HepG2 (cell line): ENCODE measurements around the gene PYGO1. TPM values are rescaled to one million over a fixed set of nuclear protein-coding genes. Genes with fewer than 3 reads are reported as not detected.

Source experiments
- ATAC-seq: fragments of 200-7000 bp; cut with Tn5 transposase; 3 replicates; pipeline ENCODE4 v1.9.1; 2020; ENCODE audit warnings: mild to moderate bottlenecking, moderate library complexity
- Bru-seq: library from RNA; stranded (reverse); fragments of 400-500 nt; gene quantifications from one replicate; lab custom pipeline; 2021; lab: Mats Ljungman, UMichigan
- BruChase-seq, 2 experiments: library from RNA; stranded (reverse); fragments of 400-500 nt; gene quantifications; one replicate each; lab custom pipeline; 2021; lab: Mats Ljungman, UMichigan
- BruUV-seq: library from RNA; stranded (reverse); fragments of 400-500 nt; replicated peaks from 2 replicates; lab custom pipeline; 2021; lab: Mats Ljungman, UMichigan
- CTCF ChIA-PET: fragments of 300-600 bp; formaldehyde crosslinking; extraction: SDS; loops from one replicate; lab custom pipeline; 2021; ENCODE audit warnings: low total read pairs, inconsistent platforms, low intra/inter-chr PET ratio; lab: Yijun Ruan, JAX
- POLR2A ChIA-PET: fragments of 350-600 bp; sonication (Branson Sonifier 250); formaldehyde crosslinking; loops from one replicate; lab custom pipeline; 2020; ENCODE audit warnings: antibody characterized with exemption, inconsistent platforms; lab: Yijun Ruan, JAX
- DNase-seq: peaks from one replicate; pipeline ENCODE4 v3.0.0-alpha.2; 2015; ENCODE audit warnings: low spot score
- FAIRE-seq: peaks from 3 replicates; lab custom pipeline; 2011; peaks lifted over from hg19 to GRCh38; lab: Jason Lieb, UNC
- H2AFZ ChIP-seq: one replicate; pipeline ENCODE4 v1.6.1; 2011; ENCODE audit warnings: low read length, inconsistent platforms
- H3K27ac ChIP-seq: fragments of 300-600 bp; 3 replicates; pipeline ENCODE4 v1.8.0; 2011; ENCODE audit warnings: mixed run types, mild to moderate bottlenecking, mixed read lengths, low read length, inconsistent platforms; ENCODE audit not compliant: insufficient read depth; ENCODE audit errors: extremely low read length
- H3K27me3 ChIP-seq, 2 experiments: fragments of 200-600 bp in 1 of 2; 2 replicates in 1 of 2; 3 replicates in 1 of 2; pipeline versions ENCODE4 v1.6.0 to v1.8.0; 2011; ENCODE audit warnings: low read length in 2 of 2, mild to moderate bottlenecking in 2 of 2, moderate library complexity in 2 of 2, inconsistent platforms in 1 of 2; ENCODE audit not compliant: insufficient read depth in 2 of 2, control insufficient read depth in 1 of 2
- H3K36me3 ChIP-seq, 2 experiments: fragments of 200-600 bp in 1 of 2; replicated peaks in 1 of 2; 2 replicates in 1 of 2; 3 replicates in 1 of 2; pipeline versions ENCODE4 v1.5.1 to v1.8.0; 2011; ENCODE audit warnings: low read length in 2 of 2, inconsistent platforms in 1 of 2; ENCODE audit not compliant: insufficient read depth in 2 of 2, control insufficient read depth in 1 of 2
- H3K4me1 ChIP-seq: 2 replicates; pipeline ENCODE4 v1.5.1; 2012; ENCODE audit warnings: low read length, inconsistent platforms; ENCODE audit not compliant: insufficient read depth
- H3K4me2 ChIP-seq: 2 replicates; pipeline ENCODE4 v1.6.0; 2011; ENCODE audit warnings: low read depth, low read length, inconsistent platforms
- H3K4me3 ChIP-seq, 3 experiments: fragments of 200-600 bp in 1 of 3; sonication (generic), shearing (Covaris generic) in 1 of 3; replicated peaks in 1 of 3; 2 replicates each; pipeline ENCODE4 v1.5.1; 2011 to 2016; ENCODE audit warnings: low read length in 3 of 3, inconsistent platforms in 2 of 3, low read depth in 2 of 3, mild to moderate bottlenecking in 2 of 3, control low read depth in 1 of 3, mixed read lengths in 1 of 3; ENCODE audit not compliant: insufficient read depth in 1 of 3
- H3K79me2 ChIP-seq: one replicate; pipeline ENCODE4 v1.6.1; 2011; ENCODE audit warnings: low read length, inconsistent platforms; ENCODE audit not compliant: insufficient read depth
- H3K9ac ChIP-seq: 2 replicates; pipeline ENCODE4 v1.6.0; 2011; ENCODE audit warnings: mild to moderate bottlenecking, low read depth, low read length, inconsistent platforms; ENCODE audit not compliant: insufficient read depth
- H3K9me3 ChIP-seq: 2 replicates; pipeline ENCODE4 v1.5.1; 2012; ENCODE audit warnings: mild to moderate bottlenecking, low read length
- H4K20me1 ChIP-seq: 2 replicates; pipeline ENCODE4 v1.6.0; 2011; ENCODE audit warnings: inconsistent platforms, mild to moderate bottlenecking, low read length, moderate library complexity; ENCODE audit not compliant: insufficient read depth
- EEA1 ChIP-seq: sonication (generic); formaldehyde crosslinking; IDR thresholded peaks from 2 replicates; pipeline ENCODE4 v1.5.1; 2020; ENCODE audit warnings: mild to moderate bottlenecking, missing genetic modification reagents, borderline replicate concordance
- GABPB1 ChIP-seq: IDR thresholded peaks from 2 replicates; pipeline ENCODE4 v1.6.1; 2016; ENCODE audit warnings: mild to moderate bottlenecking, missing genetic modification reagents, moderate library complexity, missing compliant biosample characterization
- NKX3-1 ChIP-seq: sonication (generic); formaldehyde crosslinking; IDR thresholded peaks from 2 replicates; pipeline ENCODE4 v1.5.0; 2020; ENCODE audit warnings: missing genetic modification reagents
- ZFP1 ChIP-seq: IDR thresholded peaks from 2 replicates; pipeline ENCODE4 v1.6.1; 2016
- ZFY ChIP-seq: sonication (generic); formaldehyde crosslinking; IDR thresholded peaks from 2 replicates; pipeline ENCODE4 v1.4.0; 2020; ENCODE audit warnings: missing genetic modification reagents
- ZNF616 ChIP-seq: sonication (generic); formaldehyde crosslinking; IDR thresholded peaks from 2 replicates; pipeline ENCODE4 v1.5.0; 2020; ENCODE audit warnings: low read depth, mild to moderate bottlenecking, missing genetic modification reagents
- WGBS: methylation state at CpG from one replicate; pipeline ENCODE4 v1.1.6; 2017; ENCODE audit warnings: low lambda C conversion rate; 5-methylcytosine and 5-hydroxymethylcytosine counted together
- in situ Hi-C: cut with HindIII; loops from 2 replicates; pipeline ENCODE4 v1.10.0; 2017; ENCODE audit warnings: low pct_unique_long_range_greater_than_20kb; ENCODE audit not compliant: extremely low pct_ligation_motif_present
- intact Hi-C: fragments of 100-400 bp; cut with micrococcal nuclease; formaldehyde crosslinking; loops from one replicate; pipeline ENCODE4 v1.10.0; 2022; ENCODE audit not compliant: unreplicated experiment
- long read RNA-seq, 2 experiments: library from RNA in 1 of 2; library from polyadenylated mRNA in 1 of 2; stranded (forward) in 1 of 2; unstranded in 1 of 2; transcript quantifications; one replicate each; pipeline ENCODE4 v2.0.0, GENCODE V29; 2019 to 2022
- polyA minus RNA-seq, 3 experiments: library from RNA; depleted of rRNA, polyadenylated mRNA; stranded (reverse); fragments of >200 nt; gene quantifications; 2 replicates each; pipeline ENCODE4 v1.2.3, GENCODE V29; 2011; ENCODE audit warnings: low replicate concordance in 1 of 3
- polyA plus RNA-seq, 8 experiments: library from polyadenylated mRNA; depleted of rRNA in 3 of 8; stranded (reverse) in 7 of 8; unstranded in 1 of 8; fragments of >200 nt; fragmentation: Illumina TruSeq in 4 of 8; extraction: Trizol in 4 of 8; gene quantifications; 2 replicates each; pipeline versions ENCODE4 v1.2.1 to v1.2.3, GENCODE V29; 2011 to 2016; ENCODE audit warnings: low read depth in 4 of 8, missing spikeins in 1 of 8, mixed read lengths in 1 of 8; ENCODE audit not compliant: insufficient read depth in 1 of 8
- total RNA-seq, 5 experiments: library from RNA; depleted of rRNA; stranded (reverse); fragments of >200 nt; fragmentation: Illumina TruSeq; extraction: Trizol; gene quantifications; 2 replicates each; pipeline ENCODE4 v1.2.3, GENCODE V29; 2016; ENCODE audit warnings: low read depth in 1 of 5
- TF ChIP-seq, protein P1 (sequence below): sonication (generic); formaldehyde crosslinking; IDR thresholded peaks from 2 replicates; pipeline ENCODE4 v1.5.1; 2020; ENCODE audit warnings: mild to moderate bottlenecking, missing genetic modification reagents, moderate library complexity
- TF ChIP-seq, protein P2 (sequence below): sonication (generic); formaldehyde crosslinking; IDR thresholded peaks from 2 replicates; pipeline ENCODE4 v1.5.0; 2020; ENCODE audit warnings: mild to moderate bottlenecking, missing genetic modification reagents, moderate library complexity

The PYGO1 gene, protein sequence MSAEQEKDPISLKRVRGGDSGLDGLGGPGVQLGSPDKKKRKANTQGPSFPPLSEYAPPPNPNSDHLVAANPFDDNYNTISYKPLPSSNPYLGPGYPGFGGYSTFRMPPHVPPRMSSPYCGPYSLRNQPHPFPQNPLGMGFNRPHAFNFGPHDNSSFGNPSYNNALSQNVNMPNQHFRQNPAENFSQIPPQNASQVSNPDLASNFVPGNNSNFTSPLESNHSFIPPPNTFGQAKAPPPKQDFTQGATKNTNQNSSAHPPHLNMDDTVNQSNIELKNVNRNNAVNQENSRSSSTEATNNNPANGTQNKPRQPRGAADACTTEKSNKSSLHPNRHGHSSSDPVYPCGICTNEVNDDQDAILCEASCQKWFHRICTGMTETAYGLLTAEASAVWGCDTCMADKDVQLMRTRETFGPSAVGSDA
- total RNA-seq (2016; rRNA removed; fragmentation: Illumina TruSeq; extraction: Trizol) (1.8 and 2.6 TPM in 2 replicates), polyA plus RNA-seq (2011; rRNA removed) (0.94 and 1.1 TPM in 2 replicates), polyA minus RNA-seq (2011; rRNA and poly(A)+ RNA removed; ENCODE audit: low replicate concordance) (0.21 and 1.1 TPM in 2 replicates), Bru-seq, nascent RNA (percentile 54 among the genes with signal in this experiment), BruChase-seq, experiment 1, labeled RNA remaining after a 6-hour chase (percentile 62 among the genes with signal in this experiment), BruChase-seq, experiment 2, labeled RNA remaining after a 2-hour chase (percentile 58 among the genes with signal in this experiment)
- total RNA-seq (2016; cell fraction: cytosol; rRNA removed; fragmentation: Illumina TruSeq; extraction: Trizol; ENCODE audit: low read depth), result 0.26 and 0.40 TPM in 2 replicates
- 1.8 and 2.0 TPM in 2 replicates for total RNA-seq (2016; cell fraction: insoluble cytoplasmic fraction; rRNA removed; fragmentation: Illumina TruSeq; extraction: Trizol)
- total RNA-seq (2016; cell fraction: membrane; rRNA removed; fragmentation: Illumina TruSeq; extraction: Trizol), result 1.2 and 1.6 TPM in 2 replicates
- 1.7 and 2.1 TPM in 2 replicates for total RNA-seq (2016; cell fraction: nucleus; rRNA removed; fragmentation: Illumina TruSeq; extraction: Trizol)
- polyA plus RNA-seq (2011; cell fraction: cytosol; rRNA removed), result 0.30 and 0.45 TPM in 2 replicates
- 0.57 and 0.63 TPM in 2 replicates for polyA plus RNA-seq (2011; cell fraction: nucleus; rRNA removed)
- 0.45 and 0.74 TPM in 2 replicates for polyA plus RNA-seq (2012)
- polyA plus RNA-seq (2016; cell fraction: cytosol; fragmentation: Illumina TruSeq; extraction: Trizol; ENCODE audit: low read depth), result 0.11 and 0.20 TPM in 2 replicates
- 1.5 TPM in 2 replicates for polyA plus RNA-seq (2016; cell fraction: insoluble cytoplasmic fraction; fragmentation: Illumina TruSeq; extraction: Trizol; ENCODE audit: low read depth)
- polyA plus RNA-seq (2016; cell fraction: membrane; fragmentation: Illumina TruSeq; extraction: Trizol; ENCODE audit: low read depth), result 0.50 and 0.52 TPM in 2 replicates
- polyA plus RNA-seq (2016; cell fraction: nucleus; fragmentation: Illumina TruSeq; extraction: Trizol; ENCODE audit: insufficient read depth, low read depth), result 1.2 and 1.9 TPM in 2 replicates
- polyA minus RNA-seq (2011; cell fraction: cytosol; rRNA and poly(A)+ RNA removed), result 0.79 and 0.89 TPM in 2 replicates
- 1.0 and 1.7 TPM in 2 replicates for polyA minus RNA-seq (2011; cell fraction: nucleus; rRNA and poly(A)+ RNA removed)
- long read RNA-seq, experiment 1, result 0 reads
- long read RNA-seq, experiment 2, partial matches to known transcripts, result 1 of 1 reads
- long read RNA-seq, experiment 2, other reads (novel, unspliced or antisense), result 0 of 1 reads

DNA sequence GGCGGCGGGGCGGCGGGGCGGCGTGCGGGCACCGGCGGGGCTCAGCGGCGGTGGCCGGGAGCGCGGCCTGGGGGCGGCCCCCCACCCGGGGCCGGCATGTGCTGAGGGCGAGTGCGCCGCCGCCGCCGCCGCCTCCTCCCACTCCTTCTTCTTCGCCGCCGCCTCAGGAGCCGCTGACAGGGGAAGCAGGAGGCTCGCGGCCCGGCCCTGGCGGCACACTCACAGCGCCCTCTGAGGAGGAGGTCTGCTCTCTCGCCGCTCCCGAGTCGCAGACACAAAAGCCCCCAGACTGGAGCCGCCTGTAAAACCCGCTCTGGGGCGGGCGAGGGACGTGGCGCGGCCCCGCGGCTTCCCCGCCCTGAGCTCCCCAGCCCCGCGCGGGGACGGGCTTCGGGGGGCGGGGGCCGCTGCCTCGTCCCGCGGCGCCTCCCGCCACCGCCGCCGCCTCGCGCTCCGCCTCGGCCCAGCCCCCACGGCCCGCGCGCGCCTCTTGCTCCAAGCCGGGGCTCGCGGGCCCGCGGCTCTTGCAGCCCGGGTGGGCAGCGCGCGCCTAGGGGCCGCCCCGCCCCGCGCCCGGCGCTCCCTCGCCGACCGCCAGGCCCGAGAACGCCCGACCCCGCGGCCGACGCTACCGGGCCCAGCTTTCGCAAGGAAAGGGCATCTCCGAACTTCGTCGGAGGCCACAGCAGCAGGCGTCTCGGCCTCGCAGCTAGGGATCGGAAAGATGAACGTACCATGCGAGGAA is at the start of gene PYGO1:
Gene PYGO1, minus strand, starts transcription at position 276 of the 745 bp plus-strand sequence. CDS start 462 bp downstream, outside the sequence.
- no TSS peak for BruUV-seq
- Histone ChIP-seq H3K9me3 (no peaks in the 10 kb centered on the region), H3K4me2 (peak within 1 kb of the TSS; percentile 88), H3K36me3 (no peaks in the 10 kb centered on the region), H3K9ac (peak within 1 kb of the TSS; percentile 62), H2AFZ (no peak within 1 kb of the TSS), H3K4me1 (peaks cover 13% of the 10 kb centered on the region), H3K27me3 (peaks cover 6 to 21% of the 10 kb centered on the region in 2 experiments; a peak in 4 of 5 replicates), H4K20me1 (no peaks in the 10 kb centered on the region), H3K27ac (no peak within 1 kb of the TSS), H3K4me3 (peak within 1 kb of the TSS; percentile 61 to 72 (median 64); a peak in 5 of 6 replicates), H3K79me2 (no peaks in the 10 kb centered on the region)
- FAIRE-seq, result no peak
- ChIA-PET CTCF (no interaction called here), POLR2A (no interaction called here)
- intact Hi-C loops (no loop called here), in situ Hi-C loops (no loop called here)
- 0% methylated on average over 5 of the region's 107 CpGs for WGBS
- ATAC-seq, result peak; percentile 70
- peak; percentile 5 for DNase-seq
- TF ChIP-seq, protein P1, sequence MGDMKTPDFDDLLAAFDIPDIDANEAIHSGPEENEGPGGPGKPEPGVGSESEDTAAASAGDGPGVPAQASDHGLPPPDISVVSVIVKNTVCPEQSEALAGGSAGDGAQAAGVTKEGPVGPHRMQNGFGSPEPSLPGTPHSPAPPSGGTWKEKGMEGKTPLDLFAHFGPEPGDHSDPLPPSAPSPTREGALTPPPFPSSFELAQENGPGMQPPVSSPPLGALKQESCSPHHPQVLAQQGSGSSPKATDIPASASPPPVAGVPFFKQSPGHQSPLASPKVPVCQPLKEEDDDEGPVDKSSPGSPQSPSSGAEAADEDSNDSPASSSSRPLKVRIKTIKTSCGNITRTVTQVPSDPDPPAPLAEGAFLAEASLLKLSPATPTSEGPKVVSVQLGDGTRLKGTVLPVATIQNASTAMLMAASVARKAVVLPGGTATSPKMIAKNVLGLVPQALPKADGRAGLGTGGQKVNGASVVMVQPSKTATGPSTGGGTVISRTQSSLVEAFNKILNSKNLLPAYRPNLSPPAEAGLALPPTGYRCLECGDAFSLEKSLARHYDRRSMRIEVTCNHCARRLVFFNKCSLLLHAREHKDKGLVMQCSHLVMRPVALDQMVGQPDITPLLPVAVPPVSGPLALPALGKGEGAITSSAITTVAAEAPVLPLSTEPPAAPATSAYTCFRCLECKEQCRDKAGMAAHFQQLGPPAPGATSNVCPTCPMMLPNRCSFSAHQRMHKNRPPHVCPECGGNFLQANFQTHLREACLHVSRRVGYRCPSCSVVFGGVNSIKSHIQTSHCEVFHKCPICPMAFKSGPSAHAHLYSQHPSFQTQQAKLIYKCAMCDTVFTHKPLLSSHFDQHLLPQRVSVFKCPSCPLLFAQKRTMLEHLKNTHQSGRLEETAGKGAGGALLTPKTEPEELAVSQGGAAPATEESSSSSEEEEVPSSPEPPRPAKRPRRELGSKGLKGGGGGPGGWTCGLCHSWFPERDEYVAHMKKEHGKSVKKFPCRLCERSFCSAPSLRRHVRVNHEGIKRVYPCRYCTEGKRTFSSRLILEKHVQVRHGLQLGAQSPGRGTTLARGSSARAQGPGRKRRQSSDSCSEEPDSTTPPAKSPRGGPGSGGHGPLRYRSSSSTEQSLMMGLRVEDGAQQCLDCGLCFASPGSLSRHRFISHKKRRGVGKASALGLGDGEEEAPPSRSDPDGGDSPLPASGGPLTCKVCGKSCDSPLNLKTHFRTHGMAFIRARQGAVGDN (CRISPR knock-in tag), result peak; percentile 40
- TF ChIP-seq NKX3-1 (CRISPR knock-in tag) (no peak), ZFP1 (CRISPR knock-in tag) (no peak), ZFY (peak; percentile 29), ZNF616 (CRISPR knock-in tag) (no peak), EEA1 (CRISPR knock-in tag) (no peak), GABPB1 (peak; percentile 18; the same call in 1 of the 2 replicates)
- TF ChIP-seq, protein P2, sequence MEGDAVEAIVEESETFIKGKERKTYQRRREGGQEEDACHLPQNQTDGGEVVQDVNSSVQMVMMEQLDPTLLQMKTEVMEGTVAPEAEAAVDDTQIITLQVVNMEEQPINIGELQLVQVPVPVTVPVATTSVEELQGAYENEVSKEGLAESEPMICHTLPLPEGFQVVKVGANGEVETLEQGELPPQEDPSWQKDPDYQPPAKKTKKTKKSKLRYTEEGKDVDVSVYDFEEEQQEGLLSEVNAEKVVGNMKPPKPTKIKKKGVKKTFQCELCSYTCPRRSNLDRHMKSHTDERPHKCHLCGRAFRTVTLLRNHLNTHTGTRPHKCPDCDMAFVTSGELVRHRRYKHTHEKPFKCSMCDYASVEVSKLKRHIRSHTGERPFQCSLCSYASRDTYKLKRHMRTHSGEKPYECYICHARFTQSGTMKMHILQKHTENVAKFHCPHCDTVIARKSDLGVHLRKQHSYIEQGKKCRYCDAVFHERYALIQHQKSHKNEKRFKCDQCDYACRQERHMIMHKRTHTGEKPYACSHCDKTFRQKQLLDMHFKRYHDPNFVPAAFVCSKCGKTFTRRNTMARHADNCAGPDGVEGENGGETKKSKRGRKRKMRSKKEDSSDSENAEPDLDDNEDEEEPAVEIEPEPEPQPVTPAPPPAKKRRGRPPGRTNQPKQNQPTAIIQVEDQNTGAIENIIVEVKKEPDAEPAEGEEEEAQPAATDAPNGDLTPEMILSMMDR (CRISPR knock-in tag), result peak; percentile 16; the same call in 1 of the 2 replicates
